ENCODE measurements around the gene SEMA4A. TPM values are rescaled to one million over a fixed set of nuclear protein-coding genes. Genes with fewer than 3 reads are reported as not detected.
A peak's percentile ranks its signal among the peaks of the same experiment; 100 is the strongest.

The SEMA4A gene
- polyA plus RNA-seq, 1 of the 3 experiments (the other 2 are of a cell fraction), result 1.3 TPM

GRCh38 chr1:156211243-156211642 lies 57.9 kb downstream of the SEMA4A start:
- CTCF ChIA-PET, result interaction anchor here (0.9 to 2.6 kb wide), 5 partner anchors 12 to 70 kb away, joined by 3 to 14 read pairs (median 4); no protein-coding TSS in a partner anchor
- peaks cover 25 to 41% of the 10 kb centered on the region in 2 experiments for H3K36me3 ChIP-seq (replicated peaks in 1 of 2; ENCODE audit: control insufficient read depth in 1 of 2, insufficient read depth in 2 of 2, low read length in 1 of 2)
- no peaks in the 10 kb centered on the region for H4K20me1 ChIP-seq (ENCODE audit: insufficient read depth)
- POLR2A ChIA-PET, result interaction anchor here (1.6 kb wide), 1 partner anchor 17 kb away, joined by 4 read pairs; the partner anchor contains the start of gene SLC25A44
- no peak overlapping the region for H2AFZ ChIP-seq (ENCODE audit: low read depth)
- peaks cover 26% of the 10 kb centered on the region for H3F3A ChIP-seq (replicated peaks; ENCODE audit: insufficient read depth)
- H3K9ac ChIP-seq, result no peak overlapping the region
- no peak overlapping the region for H3K27ac ChIP-seq (ENCODE audit: low read depth in 2 of 2, low read length in 1 of 2)
- H3K4me2 ChIP-seq, result no peak overlapping the region
- no peaks in the 10 kb centered on the region for H3K27me3 ChIP-seq (ENCODE audit: insufficient read depth)
- no peak for DNase-seq
- H3K9me2 ChIP-seq, result no peaks in the 10 kb centered on the region
- TF ChIP-seq NFIC (IDR thresholded peaks at IDR 0.05; ENCODE audit: borderline replicate concordance), result no peak
- 90% methylated on average over 3 of the region's 3 CpGs for WGBS (ENCODE audit: low lambda C conversion rate)
- no peaks in the 10 kb centered on the region for H3K9me3 ChIP-seq
- peaks cover 29% of the 10 kb centered on the region for H3K79me2 ChIP-seq (ENCODE audit: insufficient read depth)
- peaks cover 7 to 8% of the 10 kb centered on the region in 2 experiments; a peak in 2 of 4 replicates for H3K4me1 ChIP-seq (ENCODE audit: control insufficient read depth in 1 of 2, insufficient read depth in 2 of 2, low read depth in 1 of 2, low read length in 1 of 2)
- no peak overlapping the region for H3K4me3 ChIP-seq (ENCODE audit: low read depth in 2 of 2, low read length in 1 of 2)

DNA sequence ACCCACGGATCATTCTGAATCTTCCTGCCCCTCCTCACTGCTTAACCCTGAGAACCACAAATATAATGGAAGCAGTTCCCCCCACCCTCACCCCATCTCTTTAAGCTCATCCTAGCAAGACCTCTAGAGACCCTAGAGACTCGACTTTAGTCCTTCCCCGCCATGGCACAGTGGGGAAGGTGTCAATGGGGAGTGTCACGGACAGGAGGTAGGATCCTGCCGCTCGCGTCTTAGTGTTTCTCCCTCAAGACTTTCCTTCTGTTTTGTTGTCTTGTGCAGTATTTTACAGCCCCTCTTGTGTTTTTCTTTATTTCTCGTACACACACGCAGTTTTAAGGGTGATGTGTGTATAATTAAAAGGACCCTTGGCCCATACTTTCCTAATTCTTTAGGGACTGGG lies 58.7 kb downstream of the SEMA4A start:
- H4K20me1 ChIP-seq (ENCODE audit: insufficient read depth), result no peaks in the 10 kb centered on the region
- TF ChIP-seq CHD2 (IDR thresholded peaks at IDR 0.05; ENCODE audit: low read length, partially characterized antibody) (no peak), RXRA (IDR thresholded peaks at IDR 0.05; ENCODE audit: borderline replicate concordance, low read depth) (no peak), SIN3A (IDR thresholded peaks at IDR 0.05; ENCODE audit: borderline replicate concordance, low read depth, low read length) (no peak), IRF3 (IDR thresholded peaks at IDR 0.05; ENCODE audit: low read depth, low read length) (no peak), GATA2 (CRISPR knock-in tag; IDR thresholded peaks at IDR 0.05) (no peak), ELF1 (IDR thresholded peaks at IDR 0.05) (no peak)
- H3K9me3 ChIP-seq, result no peaks in the 10 kb centered on the region
- H3K27me3 ChIP-seq (ENCODE audit: insufficient read depth), result no peaks in the 10 kb centered on the region
- peak overlapping the region; percentile 92 for H3K4me2 ChIP-seq
- H3K4me3 ChIP-seq (ENCODE audit: low read depth in 2 of 2, low read length in 1 of 2), result peak overlapping the region; percentile 67 to 70
- peak overlapping the region; percentile 82 to 94; a peak in 3 of 4 replicates for H3K27ac ChIP-seq (ENCODE audit: low read depth in 2 of 2, low read length in 1 of 2)
- peak overlapping the region; percentile 70; the same call in 1 of the 2 replicates for H2AFZ ChIP-seq (ENCODE audit: low read depth)
- no peak for DNase-seq
- CTCF ChIA-PET, result interaction anchor here (1.0 to 3.6 kb wide), 12 partner anchors 9 to 147 kb away, joined by 3 to 44 read pairs (median 6); partner anchors contain the start of gene SLC25A44
- H3F3A ChIP-seq (replicated peaks; ENCODE audit: insufficient read depth), result peaks cover 26% of the 10 kb centered on the region
- 94% methylated on average over 9 of the region's 9 CpGs for WGBS (ENCODE audit: low lambda C conversion rate)
- H3K36me3 ChIP-seq (replicated peaks in 1 of 2; ENCODE audit: control insufficient read depth in 1 of 2, insufficient read depth in 2 of 2, low read length in 1 of 2), result peaks cover 19 to 41% of the 10 kb centered on the region in 2 experiments
- POLR2A ChIA-PET, result interaction anchor here (0.8 to 1.9 kb wide), 11 partner anchors 10 to 105 kb away, joined by 3 to 17 read pairs (median 5); partner anchors contain the start of genes SLC25A44 and SMG5
- peaks cover 7 to 8% of the 10 kb centered on the region in 2 experiments; a peak in 2 of 4 replicates for H3K4me1 ChIP-seq (ENCODE audit: control insufficient read depth in 1 of 2, insufficient read depth in 2 of 2, low read depth in 1 of 2, low read length in 1 of 2)
- peak overlapping the region; percentile 85; the same call in 1 of the 2 replicates for H3K9ac ChIP-seq
- H3K9me2 ChIP-seq, result no peaks in the 10 kb centered on the region
- H3K79me2 ChIP-seq (ENCODE audit: insufficient read depth), result peaks cover 22% of the 10 kb centered on the region
